GM19035 (cell line): ENCODE measurements around the gene PLA2G12A.
"Not testable (repeated sequence)": the region's sequence is repeated elsewhere in the genome, so short reads cannot be mapped to it uniquely, and the experiment has no call there.

ENCODE experiments used
- ATAC-seq: cut with Tn5 transposase; IDR thresholded peaks from one replicate; pipeline ENCODE4 v1.9.1; 2021; ENCODE audit not compliant: unreplicated experiment

The PLA2G12A gene

GRCh38 chr4:109682875-109683274 lies 47.0 kb downstream of the PLA2G12A start:
- no peak for ATAC-seq

- ATAC-seq = not testable (repeated sequence)
These were observed 50.9 kb downstream of the PLA2G12A start for GRCh38 chr4:109678925-109679324.

GRCh38 chr4:109678472-109678871 lies 51.4 kb downstream of the PLA2G12A start:
- not testable (repeated sequence) for ATAC-seq

- no peak for ATAC-seq
These were observed 53.0 kb downstream of the PLA2G12A start for GRCh38 chr4:109676886-109677285.

- no peak for ATAC-seq
These were observed 54.0 kb downstream of the PLA2G12A start for GRCh38 chr4:109675843-109676242.

GRCh38 chr4:109675181-109675580 lies 54.7 kb downstream of the PLA2G12A start:
- ATAC-seq = peak; percentile 58

GRCh38 chr4:109673303-109673702 lies 56.6 kb downstream of the PLA2G12A start:
- ATAC-seq = no peak

- ATAC-seq = no peak
These were observed 57.5 kb downstream of the PLA2G12A start for GRCh38 chr4:109672169-109672930.

- no peak for ATAC-seq
These were observed 58.5 kb downstream of the PLA2G12A start for GRCh38 chr4:109671350-109671749.

- no peak for ATAC-seq
These were observed 63.9 kb downstream of the PLA2G12A start for GRCh38 chr4:109665783-109666485.

GRCh38 chr4:109662771-109663170 lies 67.1 kb downstream of the PLA2G12A start:
- no peak for ATAC-seq

GRCh38 chr4:109662116-109662515 lies 67.8 kb downstream of the PLA2G12A start:
- ATAC-seq = no peak
